ENCODE results near the gene PFN4.

GRCh38 chr2:24087032-24087431 is 36.1 kb downstream of the PFN4 start:
- TF ChIP-seq CTCF (IDR thresholded peaks at IDR 0.05; ENCODE audit: borderline replicate concordance, extremely low read depth, low read length, poor library complexity, severe bottlenecking), result no peak
- TF ChIP-seq EZH2 (IDR thresholded peaks at IDR 0.05; ENCODE audit: borderline replicate concordance, low read depth, low read length, severe bottlenecking), result no peak
